C4-2B (cell line): ENCODE measurements around the gene SCN8A.

Source experiments
- H3K27ac ChIP-seq: fragments of 450-650 bp; 2 replicates; pipeline ENCODE4 v1.5.1; 2017
- ZFX ChIP-seq: fragments of 450-650 bp; IDR thresholded peaks from 2 replicates; pipeline ENCODE4 v1.6.1; 2017
- TF ChIP-seq, protein P1 (sequence below): fragments of 450-650 bp; conservative IDR thresholded peaks from 2 replicates; pipeline ENCODE4 v1.5.1; 2017; ENCODE audit warnings: mild to moderate bottlenecking

The SCN8A gene

DNA sequence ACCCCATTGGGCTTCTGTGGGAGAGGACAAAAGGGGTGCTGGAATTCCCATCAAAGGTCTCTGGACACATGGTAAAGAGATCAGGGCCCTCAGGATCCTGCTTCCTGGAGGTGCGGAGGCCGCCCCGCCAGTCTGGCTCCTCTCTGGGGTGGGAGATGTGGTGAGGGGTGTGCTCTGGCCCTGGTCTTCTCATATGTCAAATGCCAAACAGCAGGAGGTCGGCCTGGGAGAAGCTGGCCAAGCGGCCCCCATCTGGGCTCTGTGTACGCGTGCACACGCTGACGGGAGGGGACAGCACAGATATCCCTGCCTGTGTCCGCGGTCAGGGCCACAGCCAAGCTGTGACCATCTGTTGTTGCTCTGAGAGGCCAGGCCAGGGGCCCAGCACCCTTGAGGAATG, 243.4 kb downstream of the SCN8A start:
- H3K27ac ChIP-seq: no peak overlapping the region
- TF ChIP-seq, protein P1, sequence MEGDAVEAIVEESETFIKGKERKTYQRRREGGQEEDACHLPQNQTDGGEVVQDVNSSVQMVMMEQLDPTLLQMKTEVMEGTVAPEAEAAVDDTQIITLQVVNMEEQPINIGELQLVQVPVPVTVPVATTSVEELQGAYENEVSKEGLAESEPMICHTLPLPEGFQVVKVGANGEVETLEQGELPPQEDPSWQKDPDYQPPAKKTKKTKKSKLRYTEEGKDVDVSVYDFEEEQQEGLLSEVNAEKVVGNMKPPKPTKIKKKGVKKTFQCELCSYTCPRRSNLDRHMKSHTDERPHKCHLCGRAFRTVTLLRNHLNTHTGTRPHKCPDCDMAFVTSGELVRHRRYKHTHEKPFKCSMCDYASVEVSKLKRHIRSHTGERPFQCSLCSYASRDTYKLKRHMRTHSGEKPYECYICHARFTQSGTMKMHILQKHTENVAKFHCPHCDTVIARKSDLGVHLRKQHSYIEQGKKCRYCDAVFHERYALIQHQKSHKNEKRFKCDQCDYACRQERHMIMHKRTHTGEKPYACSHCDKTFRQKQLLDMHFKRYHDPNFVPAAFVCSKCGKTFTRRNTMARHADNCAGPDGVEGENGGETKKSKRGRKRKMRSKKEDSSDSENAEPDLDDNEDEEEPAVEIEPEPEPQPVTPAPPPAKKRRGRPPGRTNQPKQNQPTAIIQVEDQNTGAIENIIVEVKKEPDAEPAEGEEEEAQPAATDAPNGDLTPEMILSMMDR: no peak
- no peak for TF ChIP-seq ZFX

DNA sequence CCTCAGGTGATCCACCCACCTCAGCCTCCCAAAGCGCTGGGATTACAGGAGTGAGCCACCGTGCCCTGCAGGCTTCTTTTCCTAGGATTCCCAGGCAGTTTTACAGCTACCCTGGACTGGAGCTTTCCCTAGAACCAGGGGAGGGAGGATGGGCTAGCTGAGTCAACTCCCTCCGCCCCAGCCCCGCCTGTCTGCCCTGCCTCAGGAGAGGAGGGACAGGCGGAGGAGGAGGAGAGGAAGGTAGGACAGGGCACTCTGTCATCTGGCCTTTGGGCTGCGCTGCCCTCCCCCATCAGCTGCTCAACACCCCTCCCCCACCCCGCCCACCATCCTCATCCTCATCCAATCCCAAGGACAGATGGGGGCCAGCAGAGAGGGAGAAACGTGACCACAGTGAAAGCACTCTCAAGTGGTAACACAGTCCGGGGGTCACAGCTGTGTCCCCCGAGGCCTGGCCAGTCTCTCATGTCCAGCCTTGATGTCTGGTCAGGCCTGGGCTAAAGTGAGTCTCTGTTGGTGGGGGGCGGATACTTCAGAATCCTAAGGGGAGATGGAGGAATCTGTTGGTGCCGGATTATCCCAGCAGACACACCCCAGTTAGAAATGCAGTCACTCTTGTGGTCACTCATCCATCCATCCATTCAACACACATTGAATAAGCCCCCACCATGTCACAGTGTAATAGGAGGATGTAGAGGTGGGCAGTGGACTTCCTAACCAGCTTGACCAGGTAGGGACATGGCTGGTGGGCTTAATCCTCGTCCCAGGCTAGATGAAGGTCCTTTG, 245.2 kb downstream of the SCN8A start:
- H3K27ac ChIP-seq: no peak overlapping the region
- TF ChIP-seq, protein P1: no peak
- no peak for TF ChIP-seq ZFX

DNA sequence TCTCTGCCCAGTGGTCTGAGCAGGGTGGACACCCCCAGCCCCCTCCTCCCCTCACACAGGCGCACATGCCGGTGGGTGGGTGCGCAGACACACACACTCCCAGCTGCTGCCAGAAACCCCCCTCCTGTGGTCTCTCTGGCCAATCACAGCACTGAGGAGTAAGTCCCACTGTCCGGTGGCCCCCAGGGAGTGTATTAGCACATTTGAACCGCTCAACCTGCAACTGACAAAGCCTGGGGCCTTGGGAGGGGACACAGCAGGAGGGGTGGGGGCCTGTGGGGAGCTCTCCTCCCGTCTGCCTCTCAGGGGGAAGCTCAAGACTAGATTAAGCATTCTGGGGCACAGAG, 245.8 kb downstream of the SCN8A start:
- no peak overlapping the region for H3K27ac ChIP-seq
- no peak for TF ChIP-seq ZFX
- TF ChIP-seq, protein P1: no peak

DNA sequence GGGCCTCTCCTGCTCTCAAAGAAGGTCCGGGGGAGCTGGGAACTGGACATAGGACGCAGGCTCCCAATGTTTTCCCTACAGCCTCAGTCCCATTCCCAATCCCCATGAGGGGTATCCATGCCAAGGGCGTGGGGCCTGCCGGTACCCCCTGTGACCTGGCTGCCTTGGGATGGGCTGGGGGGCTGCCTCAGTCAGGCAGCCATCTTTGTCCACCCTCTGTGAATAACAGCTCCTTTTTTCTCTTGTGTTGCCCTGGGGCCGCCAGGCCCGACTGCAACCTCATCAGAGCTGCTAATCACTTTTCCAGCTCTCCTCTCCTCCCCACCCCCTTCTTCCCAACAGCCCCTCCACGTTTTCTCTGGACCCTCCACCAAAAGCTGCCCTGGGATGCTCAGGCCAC, 246.3 kb downstream of the SCN8A start:
- H3K27ac ChIP-seq: no peak overlapping the region
- no peak for TF ChIP-seq ZFX
- TF ChIP-seq, protein P1: no peak

DNA sequence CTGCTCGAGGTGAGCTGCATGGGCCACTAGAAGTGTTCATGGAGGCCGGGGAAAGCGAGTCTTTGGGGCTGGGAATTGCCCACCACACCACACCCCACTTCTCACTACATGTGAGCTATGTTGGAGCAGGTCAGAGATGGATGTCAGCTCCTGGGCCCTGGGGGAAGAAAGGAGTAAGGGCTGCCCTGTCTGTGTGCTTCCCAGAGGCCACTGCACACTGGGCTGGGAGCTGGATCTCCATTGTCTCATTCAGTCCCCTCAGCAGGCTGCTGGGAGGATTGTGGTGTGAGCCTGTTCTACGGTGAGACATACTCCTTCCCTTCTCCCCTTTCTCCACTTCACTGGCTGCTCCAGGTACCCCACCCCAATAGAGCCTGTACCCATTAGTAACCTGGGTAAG, 247.0 kb downstream of the SCN8A start:
- no peak overlapping the region for H3K27ac ChIP-seq
- TF ChIP-seq ZFX: no peak
- TF ChIP-seq, protein P1: no peak

DNA sequence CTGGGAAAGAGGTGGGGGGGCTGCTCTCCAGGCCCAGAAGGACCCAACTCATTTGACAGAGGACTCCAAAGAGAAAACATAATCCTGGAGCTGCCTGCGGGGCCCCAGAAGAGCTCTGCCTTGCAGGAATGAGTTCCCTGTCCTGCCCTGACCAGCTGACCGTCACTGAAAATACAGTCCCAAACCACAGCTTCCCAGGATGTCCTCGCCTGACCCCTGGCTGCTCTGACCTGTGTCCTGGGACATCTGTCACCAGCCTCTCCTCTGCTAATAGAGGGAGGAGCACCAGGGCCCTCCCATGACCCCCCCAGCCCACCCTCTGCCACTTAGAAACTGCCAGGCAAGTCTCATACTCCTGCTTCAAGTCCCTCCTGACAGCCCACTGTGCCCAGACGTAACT, 247.7 kb downstream of the SCN8A start:
- no peak overlapping the region for H3K27ac ChIP-seq
- no peak for TF ChIP-seq ZFX
- TF ChIP-seq, protein P1: no peak

DNA sequence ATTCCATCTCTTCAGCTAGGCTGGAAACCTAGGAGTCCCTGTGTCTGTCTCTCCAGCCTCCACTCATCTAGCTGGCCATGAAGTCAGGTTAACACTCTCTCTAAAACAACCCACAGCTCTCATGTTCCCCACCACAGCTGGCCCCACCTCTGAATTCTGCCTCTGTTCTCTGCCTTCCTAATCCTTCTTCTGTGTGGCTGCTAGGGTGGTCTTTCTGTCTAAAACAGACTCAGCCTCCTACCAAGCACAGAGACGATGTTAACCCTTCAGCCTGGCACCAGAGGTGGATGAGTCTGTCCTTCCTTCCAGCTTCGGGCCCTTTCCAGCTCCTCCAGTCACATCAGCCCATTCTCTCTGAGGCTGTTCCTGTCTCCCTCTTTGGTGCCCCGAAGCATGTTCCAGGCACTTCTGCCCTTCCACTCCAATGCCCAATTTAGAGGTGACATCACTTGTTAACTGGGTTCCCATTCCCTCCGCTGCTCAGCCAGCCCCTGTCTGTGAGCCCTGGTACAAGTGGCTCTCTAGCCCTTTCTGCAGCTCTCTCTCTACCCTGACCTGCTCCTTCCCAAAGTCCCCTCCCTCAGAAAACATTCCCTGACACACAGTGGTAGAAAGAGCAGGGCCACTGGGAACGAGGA, 248.4 kb downstream of the SCN8A start:
- no peak overlapping the region for H3K27ac ChIP-seq
- TF ChIP-seq ZFX: no peak
- TF ChIP-seq, protein P1: no peak
